HEK293 (cell line): Measurements from ENCODE around the gene ADM2.

Experiments
- CTCF ChIA-PET: fragments of 350-600 bp; formaldehyde crosslinking; extraction: SDS; loops from one replicate; lab custom pipeline; 2021; ENCODE audit warnings: antibody characterized with exemption; lab: Yijun Ruan, JAX
- POLR2A ChIA-PET: fragments of 300-600 bp; formaldehyde crosslinking; extraction: SDS; loops from one replicate; lab custom pipeline; 2020; ENCODE audit warnings: antibody characterized with exemption, inconsistent platforms; lab: Yijun Ruan, JAX
- H3K27ac ChIP-seq: fragments of 200-500 bp; sonication (Bioruptor generic); 2 replicates; pipeline ENCODE4 v1.5.1; 2014; ENCODE audit warnings: low read depth, low read length, control low read depth, inconsistent platforms; ENCODE audit errors: extremely low read depth
- H3K36me3 ChIP-seq, 2 experiments: fragments of 200-500 bp in 1 of 2; sonication (Bioruptor generic) in 1 of 2; 1 replicate in 1 of 2; 2 replicates in 1 of 2; pipeline ENCODE4 v1.5.1; 2014 to 2017; ENCODE audit warnings: inconsistent platforms in 2 of 2, low read length in 2 of 2; ENCODE audit not compliant: control insufficient read depth in 2 of 2, insufficient read depth in 1 of 2
- H3K4me1 ChIP-seq: fragments of 200-500 bp; sonication (Bioruptor generic); 2 replicates; pipeline ENCODE4 v1.5.1; 2014; ENCODE audit warnings: mild to moderate bottlenecking, low read length, inconsistent platforms; ENCODE audit not compliant: control insufficient read depth, insufficient read depth
- H3K4me3 ChIP-seq: 2 replicates; pipeline ENCODE4 v1.5.1; 2011; ENCODE audit warnings: low read depth, mild to moderate bottlenecking, control low read depth, low read length, moderate library complexity
- H3K9me3 ChIP-seq: fragments of 200-500 bp; sonication (Bioruptor generic); 2 replicates; pipeline ENCODE4 v1.5.1; 2014; ENCODE audit warnings: low read depth, low read length, inconsistent platforms; ENCODE audit not compliant: control insufficient read depth, insufficient read depth
- CTCF ChIP-seq: fragments of 450-650 bp; formaldehyde crosslinking; IDR thresholded peaks from 2 replicates; pipeline ENCODE4 v1.5.1; 2016; ENCODE audit warnings: missing biosample characterization, missing genetic modification characterization
- EGR2 ChIP-seq: fragments of 450-650 bp; formaldehyde crosslinking; IDR thresholded peaks from 2 replicates; pipeline ENCODE4 v1.5.1; 2016; ENCODE audit warnings: low read depth, missing biosample characterization, missing genetic modification characterization
- KLF1 ChIP-seq: fragments of 450-650 bp; formaldehyde crosslinking; IDR thresholded peaks from 2 replicates; pipeline ENCODE4 v1.5.1; 2016; ENCODE audit warnings: missing biosample characterization, missing genetic modification characterization
- OSR2 ChIP-seq: fragments of 450-650 bp; formaldehyde crosslinking; IDR thresholded peaks from 2 replicates; pipeline ENCODE4 v1.5.1; 2016; ENCODE audit warnings: missing biosample characterization, missing genetic modification characterization
- SCRT2 ChIP-seq: fragments of 450-650 bp; formaldehyde crosslinking; IDR thresholded peaks from 2 replicates; pipeline ENCODE4 v1.5.1; 2016; ENCODE audit warnings: missing biosample characterization, missing genetic modification characterization
- TCF7L2 ChIP-seq: IDR thresholded peaks from 2 replicates; pipeline ENCODE4 v1.6.1; 2011; ENCODE audit warnings: low read depth, mild to moderate bottlenecking, inconsistent platforms, low read length, moderate library complexity, borderline replicate concordance
- ZFHX2 ChIP-seq: fragments of 450-650 bp; formaldehyde crosslinking; conservative IDR thresholded peaks from 2 replicates; pipeline ENCODE4 v1.5.1; 2016; ENCODE audit warnings: missing biosample characterization, missing genetic modification characterization
- ZNF10 ChIP-seq: fragments of 450-650 bp; formaldehyde crosslinking; IDR thresholded peaks from 2 replicates; pipeline ENCODE4 v1.5.1; 2017; ENCODE audit warnings: missing biosample characterization, missing genetic modification characterization
- ZNF311 ChIP-seq: fragments of 450-650 bp; formaldehyde crosslinking; IDR thresholded peaks from 2 replicates; pipeline ENCODE4 v1.5.1; 2017; ENCODE audit warnings: missing biosample characterization, missing genetic modification characterization, borderline replicate concordance
- ZNF366 ChIP-seq: fragments of 450-650 bp; formaldehyde crosslinking; conservative IDR thresholded peaks from 2 replicates; pipeline ENCODE4 v1.5.1; 2016; ENCODE audit warnings: missing biosample characterization, missing genetic modification characterization
- ZNF555 ChIP-seq: fragments of 450-650 bp; formaldehyde crosslinking; conservative IDR thresholded peaks from 2 replicates; pipeline ENCODE4 v1.5.1; 2017; ENCODE audit warnings: missing biosample characterization, mild to moderate bottlenecking, missing genetic modification characterization, inconsistent platforms
- ZNF629 ChIP-seq: fragments of 450-650 bp; formaldehyde crosslinking; IDR thresholded peaks from 2 replicates; pipeline ENCODE4 v1.5.1; 2017; ENCODE audit warnings: missing biosample characterization, missing genetic modification characterization
- ZNF658 ChIP-seq: fragments of 450-650 bp; formaldehyde crosslinking; IDR thresholded peaks from 2 replicates; pipeline ENCODE4; 2016; ENCODE audit warnings: missing biosample characterization, missing genetic modification characterization
- ZNF785 ChIP-seq: fragments of 450-650 bp; formaldehyde crosslinking; IDR thresholded peaks from 2 replicates; pipeline ENCODE4 v1.5.1; 2016; ENCODE audit warnings: missing biosample characterization, missing genetic modification characterization
- ZSCAN16 ChIP-seq: fragments of 450-650 bp; formaldehyde crosslinking; IDR thresholded peaks from 2 replicates; pipeline ENCODE4 v1.5.1; 2016; ENCODE audit warnings: missing biosample characterization, missing genetic modification characterization
- TF ChIP-seq, protein P1 (sequence below): fragments of 450-650 bp; formaldehyde crosslinking; IDR thresholded peaks from 2 replicates; pipeline ENCODE4 v1.5.0; 2017; ENCODE audit warnings: missing biosample characterization, missing genetic modification characterization, borderline replicate concordance
- TF ChIP-seq, protein P2 (sequence below): fragments of 450-650 bp; formaldehyde crosslinking; IDR thresholded peaks from 2 replicates; pipeline ENCODE4 v1.5.1; 2016; ENCODE audit warnings: missing biosample characterization, missing genetic modification characterization, borderline replicate concordance
- TF ChIP-seq, protein P3 (sequence below): fragments of 450-650 bp; formaldehyde crosslinking; IDR thresholded peaks from 2 replicates; pipeline ENCODE4 v1.5.1; 2016; ENCODE audit warnings: missing biosample characterization, missing genetic modification characterization

The ADM2 gene

DNA sequence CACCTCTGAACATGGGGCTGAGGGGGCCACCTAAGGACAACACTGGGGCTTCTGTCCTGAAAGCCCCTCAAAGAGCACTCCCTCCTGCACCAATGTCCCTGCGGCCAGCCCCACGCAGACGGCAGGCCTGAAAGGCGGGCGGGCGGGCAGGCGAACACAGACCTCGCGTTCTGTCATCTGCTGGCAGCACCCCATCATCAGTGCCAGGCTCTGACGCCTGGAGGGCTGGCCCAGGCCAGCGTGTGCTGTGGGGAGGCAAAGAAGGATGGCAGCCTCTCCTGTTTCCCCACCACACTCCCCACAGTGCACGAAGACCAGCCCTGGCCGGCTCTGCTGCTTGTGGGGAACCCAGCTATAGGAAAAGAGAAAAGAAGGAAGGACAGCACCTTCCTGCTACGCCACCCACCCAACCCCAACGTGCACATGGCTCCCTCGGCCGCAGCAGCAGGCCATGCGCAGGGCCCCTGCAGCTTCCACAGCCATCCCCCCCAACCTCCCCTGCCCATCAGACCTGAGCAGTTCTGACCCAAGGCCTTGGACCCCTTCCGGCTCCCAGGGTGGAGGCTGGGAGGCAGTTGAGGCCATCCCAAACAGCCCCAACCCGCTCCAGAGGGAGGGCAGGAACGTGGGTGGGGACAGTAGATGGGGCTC lies 10.0 kb upstream of the ADM2 start:
- TF ChIP-seq ZFHX2 (tag by site-specific recombination) (peak; percentile 44; the same call in 1 of the 2 replicates), ZSCAN16 (tag by site-specific recombination) (no peak), ZNF785 (tag by site-specific recombination) (no peak), KLF1 (tag by site-specific recombination) (peak; percentile 21; the same call in 1 of the 2 replicates), ZNF366 (tag by site-specific recombination) (no peak), EGR2 (tag by site-specific recombination) (0 out of 2 replicates have a peak, but pooled peaks have one; percentile 7), SCRT2 (tag by site-specific recombination) (no peak), OSR2 (no peak)
- TF ChIP-seq, protein P1, sequence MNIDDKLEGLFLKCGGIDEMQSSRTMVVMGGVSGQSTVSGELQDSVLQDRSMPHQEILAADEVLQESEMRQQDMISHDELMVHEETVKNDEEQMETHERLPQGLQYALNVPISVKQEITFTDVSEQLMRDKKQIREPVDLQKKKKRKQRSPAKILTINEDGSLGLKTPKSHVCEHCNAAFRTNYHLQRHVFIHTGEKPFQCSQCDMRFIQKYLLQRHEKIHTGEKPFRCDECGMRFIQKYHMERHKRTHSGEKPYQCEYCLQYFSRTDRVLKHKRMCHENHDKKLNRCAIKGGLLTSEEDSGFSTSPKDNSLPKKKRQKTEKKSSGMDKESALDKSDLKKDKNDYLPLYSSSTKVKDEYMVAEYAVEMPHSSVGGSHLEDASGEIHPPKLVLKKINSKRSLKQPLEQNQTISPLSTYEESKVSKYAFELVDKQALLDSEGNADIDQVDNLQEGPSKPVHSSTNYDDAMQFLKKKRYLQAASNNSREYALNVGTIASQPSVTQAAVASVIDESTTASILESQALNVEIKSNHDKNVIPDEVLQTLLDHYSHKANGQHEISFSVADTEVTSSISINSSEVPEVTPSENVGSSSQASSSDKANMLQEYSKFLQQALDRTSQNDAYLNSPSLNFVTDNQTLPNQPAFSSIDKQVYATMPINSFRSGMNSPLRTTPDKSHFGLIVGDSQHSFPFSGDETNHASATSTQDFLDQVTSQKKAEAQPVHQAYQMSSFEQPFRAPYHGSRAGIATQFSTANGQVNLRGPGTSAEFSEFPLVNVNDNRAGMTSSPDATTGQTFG (tag by site-specific recombination): no peak
- POLR2A ChIA-PET: interaction anchor here (1.3 to 2.1 kb wide), 2 partner anchors 30 to 37 kb away, joined by 3 to 9 read pairs; partner anchors contain the start of genes LMF2 and NCAPH2
- Histone ChIP-seq H3K4me3 (no peak overlapping the region), H3K4me1 (peaks cover 27% of the 10 kb centered on the region), H3K36me3 (peaks cover 4 to 61% of the 10 kb centered on the region in 2 experiments; a peak in 2 of 3 replicates), H3K27ac (no peak overlapping the region), H3K9me3 (no peaks in the 10 kb centered on the region)
- CTCF ChIA-PET: interaction anchor here (1.6 to 2.7 kb wide), 2 partner anchors 26 to 54 kb away, joined by 16 to 24 read pairs; partner anchors contain the start of gene SCO2

GRCh38 chr22:50471962-50472361 lies 9.4 kb upstream of the ADM2 start:
- H3K4me3 ChIP-seq: no peak overlapping the region
- TF ChIP-seq TCF7L2 (no peak), ZNF10 (0 out of 2 replicates have a peak, but pooled peaks have one; percentile 30)
- no peak overlapping the region for H3K27ac ChIP-seq
- H3K4me1 ChIP-seq: peaks cover 27% of the 10 kb centered on the region
- H3K36me3 ChIP-seq: peaks cover 4 to 54% of the 10 kb centered on the region in 2 experiments; a peak in 2 of 3 replicates
- ChIA-PET CTCF (interaction anchor here (1.0 to 2.7 kb wide), 4 partner anchors 11 to 149 kb away, joined by 3 to 24 read pairs (median 4); partner anchors contain the start of gene SCO2), POLR2A (interaction anchor here (0.9 to 2.3 kb wide), 2 partner anchors 12 to 36 kb away, joined by 3 to 8 read pairs; partner anchors contain the start of genes LMF2 and NCAPH2)
- H3K9me3 ChIP-seq: no peaks in the 10 kb centered on the region

GRCh38 chr22:50473088-50473487 lies 8.3 kb upstream of the ADM2 start:
- ChIA-PET POLR2A (interaction anchor here (0.7 to 2.3 kb wide), 9 partner anchors 12 to 90 kb away, joined by 3 to 12 read pairs (median 4); partner anchors contain the start of genes LMF2, NCAPH2, SCO2 and SYCE3), CTCF (interaction anchor here (0.7 to 2.7 kb wide), 9 partner anchors 10 to 148 kb away, joined by 3 to 24 read pairs (median 4); partner anchors contain the start of genes MIOX and SCO2)
- Histone ChIP-seq H3K4me3 (no peak overlapping the region; the same call in 1 of the 2 replicates), H3K27ac (peak overlapping the region; percentile 87; the same call in 1 of the 2 replicates), H3K4me1 (peaks cover 27% of the 10 kb centered on the region), H3K36me3 (peaks cover 4 to 43% of the 10 kb centered on the region in 2 experiments; a peak in 2 of 3 replicates), H3K9me3 (no peaks in the 10 kb centered on the region)
- TF ChIP-seq ZNF555 (tag by site-specific recombination) (no peak), ZNF311 (tag by site-specific recombination) (no peak), ZNF629 (tag by site-specific recombination) (no peak), ZFHX2 (tag by site-specific recombination) (peak; percentile 62; the same call in 1 of the 2 replicates), CTCF (tag by site-specific recombination) (peak; percentile 73), ZNF658 (tag by site-specific recombination) (no peak)
- TF ChIP-seq, protein P2, sequence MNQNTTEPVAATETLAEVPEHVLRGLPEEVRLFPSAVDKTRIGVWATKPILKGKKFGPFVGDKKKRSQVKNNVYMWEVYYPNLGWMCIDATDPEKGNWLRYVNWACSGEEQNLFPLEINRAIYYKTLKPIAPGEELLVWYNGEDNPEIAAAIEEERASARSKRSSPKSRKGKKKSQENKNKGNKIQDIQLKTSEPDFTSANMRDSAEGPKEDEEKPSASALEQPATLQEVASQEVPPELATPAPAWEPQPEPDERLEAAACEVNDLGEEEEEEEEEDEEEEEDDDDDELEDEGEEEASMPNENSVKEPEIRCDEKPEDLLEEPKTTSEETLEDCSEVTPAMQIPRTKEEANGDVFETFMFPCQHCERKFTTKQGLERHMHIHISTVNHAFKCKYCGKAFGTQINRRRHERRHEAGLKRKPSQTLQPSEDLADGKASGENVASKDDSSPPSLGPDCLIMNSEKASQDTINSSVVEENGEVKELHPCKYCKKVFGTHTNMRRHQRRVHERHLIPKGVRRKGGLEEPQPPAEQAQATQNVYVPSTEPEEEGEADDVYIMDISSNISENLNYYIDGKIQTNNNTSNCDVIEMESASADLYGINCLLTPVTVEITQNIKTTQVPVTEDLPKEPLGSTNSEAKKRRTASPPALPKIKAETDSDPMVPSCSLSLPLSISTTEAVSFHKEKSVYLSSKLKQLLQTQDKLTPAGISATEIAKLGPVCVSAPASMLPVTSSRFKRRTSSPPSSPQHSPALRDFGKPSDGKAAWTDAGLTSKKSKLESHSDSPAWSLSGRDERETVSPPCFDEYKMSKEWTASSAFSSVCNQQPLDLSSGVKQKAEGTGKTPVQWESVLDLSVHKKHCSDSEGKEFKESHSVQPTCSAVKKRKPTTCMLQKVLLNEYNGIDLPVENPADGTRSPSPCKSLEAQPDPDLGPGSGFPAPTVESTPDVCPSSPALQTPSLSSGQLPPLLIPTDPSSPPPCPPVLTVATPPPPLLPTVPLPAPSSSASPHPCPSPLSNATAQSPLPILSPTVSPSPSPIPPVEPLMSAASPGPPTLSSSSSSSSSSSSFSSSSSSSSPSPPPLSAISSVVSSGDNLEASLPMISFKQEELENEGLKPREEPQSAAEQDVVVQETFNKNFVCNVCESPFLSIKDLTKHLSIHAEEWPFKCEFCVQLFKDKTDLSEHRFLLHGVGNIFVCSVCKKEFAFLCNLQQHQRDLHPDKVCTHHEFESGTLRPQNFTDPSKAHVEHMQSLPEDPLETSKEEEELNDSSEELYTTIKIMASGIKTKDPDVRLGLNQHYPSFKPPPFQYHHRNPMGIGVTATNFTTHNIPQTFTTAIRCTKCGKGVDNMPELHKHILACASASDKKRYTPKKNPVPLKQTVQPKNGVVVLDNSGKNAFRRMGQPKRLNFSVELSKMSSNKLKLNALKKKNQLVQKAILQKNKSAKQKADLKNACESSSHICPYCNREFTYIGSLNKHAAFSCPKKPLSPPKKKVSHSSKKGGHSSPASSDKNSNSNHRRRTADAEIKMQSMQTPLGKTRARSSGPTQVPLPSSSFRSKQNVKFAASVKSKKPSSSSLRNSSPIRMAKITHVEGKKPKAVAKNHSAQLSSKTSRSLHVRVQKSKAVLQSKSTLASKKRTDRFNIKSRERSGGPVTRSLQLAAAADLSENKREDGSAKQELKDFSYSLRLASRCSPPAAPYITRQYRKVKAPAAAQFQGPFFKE (tag by site-specific recombination): no peak
- TF ChIP-seq, protein P3, sequence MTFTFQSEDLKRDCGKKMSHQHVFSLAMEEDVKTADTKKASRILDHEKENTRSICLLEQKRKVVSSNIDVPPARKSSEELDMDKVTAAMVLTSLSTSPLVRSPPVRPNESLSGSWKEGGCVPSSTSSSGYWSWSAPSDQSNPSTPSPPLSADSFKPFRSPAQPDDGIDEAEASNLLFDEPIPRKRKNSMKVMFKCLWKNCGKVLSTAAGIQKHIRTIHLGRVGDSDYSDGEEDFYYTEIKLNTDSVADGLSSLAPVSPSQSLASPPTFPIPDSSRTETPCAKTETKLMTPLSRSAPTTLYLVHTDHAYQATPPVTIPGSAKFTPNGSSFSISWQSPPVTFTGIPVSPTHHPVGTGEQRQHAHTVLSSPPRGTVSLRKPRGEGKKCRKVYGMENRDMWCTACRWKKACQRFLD (tag by site-specific recombination): no peak
